ENCODE data around the gene ADAMTSL1. TPM values are rescaled to one million over a fixed set of nuclear protein-coding genes. Genes with fewer than 3 reads are reported as not detected.

Gene ADAMTSL1, protein sequence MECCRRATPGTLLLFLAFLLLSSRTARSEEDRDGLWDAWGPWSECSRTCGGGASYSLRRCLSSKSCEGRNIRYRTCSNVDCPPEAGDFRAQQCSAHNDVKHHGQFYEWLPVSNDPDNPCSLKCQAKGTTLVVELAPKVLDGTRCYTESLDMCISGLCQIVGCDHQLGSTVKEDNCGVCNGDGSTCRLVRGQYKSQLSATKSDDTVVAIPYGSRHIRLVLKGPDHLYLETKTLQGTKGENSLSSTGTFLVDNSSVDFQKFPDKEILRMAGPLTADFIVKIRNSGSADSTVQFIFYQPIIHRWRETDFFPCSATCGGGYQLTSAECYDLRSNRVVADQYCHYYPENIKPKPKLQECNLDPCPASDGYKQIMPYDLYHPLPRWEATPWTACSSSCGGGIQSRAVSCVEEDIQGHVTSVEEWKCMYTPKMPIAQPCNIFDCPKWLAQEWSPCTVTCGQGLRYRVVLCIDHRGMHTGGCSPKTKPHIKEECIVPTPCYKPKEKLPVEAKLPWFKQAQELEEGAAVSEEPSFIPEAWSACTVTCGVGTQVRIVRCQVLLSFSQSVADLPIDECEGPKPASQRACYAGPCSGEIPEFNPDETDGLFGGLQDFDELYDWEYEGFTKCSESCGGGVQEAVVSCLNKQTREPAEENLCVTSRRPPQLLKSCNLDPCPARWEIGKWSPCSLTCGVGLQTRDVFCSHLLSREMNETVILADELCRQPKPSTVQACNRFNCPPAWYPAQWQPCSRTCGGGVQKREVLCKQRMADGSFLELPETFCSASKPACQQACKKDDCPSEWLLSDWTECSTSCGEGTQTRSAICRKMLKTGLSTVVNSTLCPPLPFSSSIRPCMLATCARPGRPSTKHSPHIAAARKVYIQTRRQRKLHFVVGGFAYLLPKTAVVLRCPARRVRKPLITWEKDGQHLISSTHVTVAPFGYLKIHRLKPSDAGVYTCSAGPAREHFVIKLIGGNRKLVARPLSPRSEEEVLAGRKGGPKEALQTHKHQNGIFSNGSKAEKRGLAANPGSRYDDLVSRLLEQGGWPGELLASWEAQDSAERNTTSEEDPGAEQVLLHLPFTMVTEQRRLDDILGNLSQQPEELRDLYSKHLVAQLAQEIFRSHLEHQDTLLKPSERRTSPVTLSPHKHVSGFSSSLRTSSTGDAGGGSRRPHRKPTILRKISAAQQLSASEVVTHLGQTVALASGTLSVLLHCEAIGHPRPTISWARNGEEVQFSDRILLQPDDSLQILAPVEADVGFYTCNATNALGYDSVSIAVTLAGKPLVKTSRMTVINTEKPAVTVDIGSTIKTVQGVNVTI (N-terminal part only)
- not detected in 2 replicates for total RNA-seq (2016; rRNA removed; fragmentation: Illumina TruSeq; extraction: Trizol)
- total RNA-seq (2016; cell fraction: cytosol; rRNA removed; fragmentation: Illumina TruSeq; extraction: Trizol; ENCODE audit: low read depth), result not detected in 2 replicates
- total RNA-seq (2016; cell fraction: insoluble cytoplasmic fraction; rRNA removed; fragmentation: Illumina TruSeq; extraction: Trizol), result not detected in 2 replicates
- total RNA-seq (2016; cell fraction: membrane; rRNA removed; fragmentation: Illumina TruSeq; extraction: Trizol), result not detected in 2 replicates
- not detected in 2 replicates for total RNA-seq (2016; cell fraction: nucleus; rRNA removed; fragmentation: Illumina TruSeq; extraction: Trizol)
- polyA plus RNA-seq (2011; rRNA removed), result not detected in 2 replicates
- polyA plus RNA-seq (2011; cell fraction: cytosol; rRNA removed), result not detected in 2 replicates
- polyA plus RNA-seq (2011; cell fraction: nucleus; rRNA removed), result not detected in 2 replicates
- polyA plus RNA-seq (2012), result not detected in 2 replicates
- not detected in 2 replicates for polyA plus RNA-seq (2016; cell fraction: cytosol; fragmentation: Illumina TruSeq; extraction: Trizol; ENCODE audit: low read depth)
- polyA plus RNA-seq (2016; cell fraction: insoluble cytoplasmic fraction; fragmentation: Illumina TruSeq; extraction: Trizol; ENCODE audit: low read depth), result not detected in 2 replicates
- not detected in 2 replicates for polyA plus RNA-seq (2016; cell fraction: membrane; fragmentation: Illumina TruSeq; extraction: Trizol; ENCODE audit: low read depth)
- polyA plus RNA-seq (2016; cell fraction: nucleus; fragmentation: Illumina TruSeq; extraction: Trizol; ENCODE audit: insufficient read depth, low read depth), result not detected in 2 replicates
- 1.4 TPM in 1 of 2 replicates, not detected in the other for polyA minus RNA-seq (2011; rRNA and poly(A)+ RNA removed; ENCODE audit: low replicate concordance)
- polyA minus RNA-seq (2011; cell fraction: cytosol; rRNA and poly(A)+ RNA removed), result not detected in 2 replicates
- not detected in 2 replicates for polyA minus RNA-seq (2011; cell fraction: nucleus; rRNA and poly(A)+ RNA removed)
- Bru-seq, nascent RNA, result percentile 3 among the genes with signal in this experiment
- BruChase-seq, experiment 1, labeled RNA remaining after a 6-hour chase, result percentile 0 among the genes with signal in this experiment
- BruChase-seq, experiment 2, labeled RNA remaining after a 2-hour chase, result percentile 1 among the genes with signal in this experiment
- long read RNA-seq, experiment 1, result 0 reads
- long read RNA-seq, experiment 2, result 0 reads

DNA sequence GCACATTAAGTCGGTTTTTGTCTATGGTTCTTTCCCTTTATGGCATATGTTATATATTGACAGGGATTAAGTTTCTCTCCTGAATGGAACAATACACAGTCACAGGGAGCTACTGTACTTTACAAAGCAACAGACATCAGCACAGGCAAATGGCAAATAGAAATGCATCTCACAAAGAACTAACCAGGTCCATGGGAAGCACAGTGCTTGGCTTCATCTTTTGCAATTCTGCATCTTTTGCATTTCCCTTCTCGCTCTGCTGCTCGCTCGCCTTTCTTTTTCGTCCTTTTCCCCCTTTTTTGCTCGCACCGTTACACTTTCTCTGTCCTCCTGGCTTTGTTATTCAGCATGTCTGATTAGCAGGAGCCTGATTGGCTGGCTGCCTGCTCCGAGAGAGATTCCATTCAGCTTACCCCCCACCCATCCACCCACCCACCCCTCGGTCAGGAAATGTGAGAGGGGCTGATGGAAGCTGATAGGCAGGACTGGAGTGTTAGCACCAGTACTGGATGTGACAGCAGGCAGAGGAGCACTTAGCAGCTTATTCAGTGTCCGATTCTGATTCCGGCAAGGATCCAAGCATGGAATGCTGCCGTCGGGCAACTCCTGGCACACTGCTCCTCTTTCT, at the start of gene ADAMTSL1:
ADAMTSL1 (plus strand) TSS at position 502 of the 628 bp plus-strand sequence; CDS start at position 582, 80 bp downstream.
- Histone ChIP-seq H4K20me1 (ENCODE audit: insufficient read depth, low read length) (no peaks in the 10 kb centered on the region), H3K4me3 (replicated peaks in 1 of 3; ENCODE audit: insufficient read depth in 1 of 3, low read depth in 2 of 3, low read length in 3 of 3) (no peak within 1 kb of the TSS), H3K79me2 (ENCODE audit: insufficient read depth, low read length) (no peaks in the 10 kb centered on the region), H3K36me3 (replicated peaks in 1 of 2; ENCODE audit: control insufficient read depth in 1 of 2, insufficient read depth in 2 of 2, low read length in 2 of 2) (no peaks in the 10 kb centered on the region), H3K27me3 (ENCODE audit: control insufficient read depth in 1 of 2, insufficient read depth in 2 of 2, low read length in 2 of 2) (no peaks in the 10 kb centered on the region), H3K27ac (ENCODE audit: extremely low read length, insufficient read depth, low read length) (no peak within 1 kb of the TSS), H3K4me2 (ENCODE audit: low read depth, low read length) (no peak within 1 kb of the TSS), H3K9me3 (ENCODE audit: low read length) (no peaks in the 10 kb centered on the region), H3K4me1 (ENCODE audit: insufficient read depth, low read length) (no peaks in the 10 kb centered on the region), H3K9ac (ENCODE audit: insufficient read depth, low read depth, low read length) (no peak within 1 kb of the TSS), H2AFZ (ENCODE audit: low read length) (no peak within 1 kb of the TSS)
- ChIA-PET POLR2A (no interaction called here), CTCF (ENCODE audit: low intra/inter-chr PET ratio, low total read pairs) (no interaction called here)
- no TSS peak for BruUV-seq (replicated peaks)
- FAIRE-seq, result no peak
- WGBS (ENCODE audit: low lambda C conversion rate), result 3% methylated on average over 13 of the region's 13 CpGs
- intact Hi-C loops (cut with micrococcal nuclease; ENCODE audit: unreplicated experiment) (no loop called here), in situ Hi-C loops (cut with HindIII; ENCODE audit: extremely low pct_ligation_motif_present, low pct_unique_long_range_greater_than_20kb) (no loop called here)
- ATAC-seq, result no peak
- DNase-seq (ENCODE audit: low spot score), result no peak
- TF ChIP-seq ARNTL (CRISPR knock-in tag; IDR thresholded peaks at IDR 0.05), result no peak
- no peak for TF ChIP-seq ZNF780A (CRISPR knock-in tag; IDR thresholded peaks at IDR 0.05)
- no peak for TF ChIP-seq ZNF775 (CRISPR knock-in tag; IDR thresholded peaks at IDR 0.05; ENCODE audit: borderline replicate concordance)
- TF ChIP-seq, protein P1, sequence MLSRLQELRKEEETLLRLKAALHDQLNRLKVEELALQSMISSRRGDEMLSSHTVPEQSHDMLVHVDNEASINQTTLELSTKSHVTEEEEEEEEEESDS (CRISPR knock-in tag; IDR thresholded peaks at IDR 0.05; ENCODE audit: borderline replicate concordance), result no peak
- TF ChIP-seq, protein P2, sequence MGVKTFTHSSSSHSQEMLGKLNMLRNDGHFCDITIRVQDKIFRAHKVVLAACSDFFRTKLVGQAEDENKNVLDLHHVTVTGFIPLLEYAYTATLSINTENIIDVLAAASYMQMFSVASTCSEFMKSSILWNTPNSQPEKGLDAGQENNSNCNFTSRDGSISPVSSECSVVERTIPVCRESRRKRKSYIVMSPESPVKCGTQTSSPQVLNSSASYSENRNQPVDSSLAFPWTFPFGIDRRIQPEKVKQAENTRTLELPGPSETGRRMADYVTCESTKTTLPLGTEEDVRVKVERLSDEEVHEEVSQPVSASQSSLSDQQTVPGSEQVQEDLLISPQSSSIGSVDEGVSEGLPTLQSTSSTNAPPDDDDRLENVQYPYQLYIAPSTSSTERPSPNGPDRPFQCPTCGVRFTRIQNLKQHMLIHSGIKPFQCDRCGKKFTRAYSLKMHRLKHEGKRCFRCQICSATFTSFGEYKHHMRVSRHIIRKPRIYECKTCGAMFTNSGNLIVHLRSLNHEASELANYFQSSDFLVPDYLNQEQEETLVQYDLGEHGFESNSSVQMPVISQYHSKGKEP (CRISPR knock-in tag; IDR thresholded peaks at IDR 0.05), result no peak
- no peak for TF ChIP-seq ZNF343 (CRISPR knock-in tag; IDR thresholded peaks at IDR 0.05)
- no peak for TF ChIP-seq SATB2 (CRISPR knock-in tag; IDR thresholded peaks at IDR 0.05)
- TF ChIP-seq ZBTB38 (CRISPR knock-in tag; IDR thresholded peaks at IDR 0.05), result no peak
- TF ChIP-seq, protein P3, sequence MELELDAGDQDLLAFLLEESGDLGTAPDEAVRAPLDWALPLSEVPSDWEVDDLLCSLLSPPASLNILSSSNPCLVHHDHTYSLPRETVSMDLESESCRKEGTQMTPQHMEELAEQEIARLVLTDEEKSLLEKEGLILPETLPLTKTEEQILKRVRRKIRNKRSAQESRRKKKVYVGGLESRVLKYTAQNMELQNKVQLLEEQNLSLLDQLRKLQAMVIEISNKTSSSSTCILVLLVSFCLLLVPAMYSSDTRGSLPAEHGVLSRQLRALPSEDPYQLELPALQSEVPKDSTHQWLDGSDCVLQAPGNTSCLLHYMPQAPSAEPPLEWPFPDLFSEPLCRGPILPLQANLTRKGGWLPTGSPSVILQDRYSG (CRISPR knock-in tag; IDR thresholded peaks at IDR 0.05), result no peak
- TF ChIP-seq ZNF782 (CRISPR knock-in tag; IDR thresholded peaks at IDR 0.05; ENCODE audit: borderline replicate concordance), result no peak
- TF ChIP-seq ZNF724P (CRISPR knock-in tag; IDR thresholded peaks at IDR 0.05; ENCODE audit: borderline replicate concordance), result no peak
- TF ChIP-seq ZNF616 (CRISPR knock-in tag; IDR thresholded peaks at IDR 0.05; ENCODE audit: low read depth), result no peak
- no peak for TF ChIP-seq ZNF12 (CRISPR knock-in tag; IDR thresholded peaks at IDR 0.05)

Measured in HepG2 (cell line).